Stimulated activated CD8-positive, alpha-beta memory T cell treated with anti-CD3 and anti-CD28 coated beads, Interleukin-7, amount 100 ng/mL, for 1 hour (primary cell): ENCODE results near the gene COX7A2.
A peak's percentile ranks its signal among the peaks of the same experiment; 100 is the strongest.

ENCODE experiments used
- DNase-seq, 2 donors: peaks; one replicate each; pipeline ENCODE4 v3.0.0-alpha.2; 2020; ENCODE audit warnings: low read depth in 2 of 2

The COX7A2 gene

GRCh38 chr6:75243333-75244062, at the start of gene COX7A2:
COX7A2 (minus strand) TSS chr6:75243801; CDS start chr6:75243734, 67 bp downstream.
- peak; percentile 61 to 72 for DNase-seq

- DNase-seq = no peak
Observed at GRCh38 chr6:75292555-75292954, 49.0 kb upstream of the COX7A2 start.

- DNase-seq = no peak
Observed at GRCh38 chr6:75291744-75292143, 48.1 kb upstream of the COX7A2 start.

- DNase-seq = no peak
Observed at GRCh38 chr6:75291331-75291730, 47.7 kb upstream of the COX7A2 start.

- no peak for DNase-seq
Observed at GRCh38 chr6:75290136-75290945, 46.7 kb upstream of the COX7A2 start.

- no peak for DNase-seq
Observed at GRCh38 chr6:75288023-75288422, 44.4 kb upstream of the COX7A2 start.

- DNase-seq = no peak
Observed at GRCh38 chr6:75287424-75287823, 43.8 kb upstream of the COX7A2 start.

GRCh38 chr6:75286955-75287354, 43.4 kb upstream of the COX7A2 start:
- no peak for DNase-seq

- DNase-seq = no peak
Observed at GRCh38 chr6:75285283-75285639, 41.7 kb upstream of the COX7A2 start.

- DNase-seq = peak; percentile 90
Observed at GRCh38 chr6:75284632-75285282, 41.2 kb upstream of the COX7A2 start, which contains the start of gene TMEM30A. TMEM30A (minus strand) TSS chr6:75284792; CDS start chr6:75284638, 154 bp downstream.

- DNase-seq = no peak
Observed at GRCh38 chr6:75283907-75284631, 40.5 kb upstream of the COX7A2 start.

- no peak for DNase-seq
Observed at GRCh38 chr6:75282706-75283105, 39.1 kb upstream of the COX7A2 start.

GRCh38 chr6:75281653-75282052, 38.1 kb upstream of the COX7A2 start:
- DNase-seq = no peak

- no peak for DNase-seq
Observed at GRCh38 chr6:75280131-75280855, 36.7 kb upstream of the COX7A2 start.

GRCh38 chr6:75279418-75279817, 35.8 kb upstream of the COX7A2 start:
- DNase-seq = no peak

GRCh38 chr6:75278474-75279077, 35.0 kb upstream of the COX7A2 start:
- DNase-seq = no peak

- DNase-seq = no peak
Observed at GRCh38 chr6:75275067-75275466, 31.5 kb upstream of the COX7A2 start.

GRCh38 chr6:75273009-75273408, 29.4 kb upstream of the COX7A2 start:
- DNase-seq = no peak

GRCh38 chr6:75272145-75272840, 28.7 kb upstream of the COX7A2 start:
- DNase-seq = no peak

GRCh38 chr6:75268988-75269354, 25.4 kb upstream of the COX7A2 start:
- no peak for DNase-seq
